ENCODE results near the gene CEP112. TPM values are rescaled to one million over a fixed set of nuclear protein-coding genes. Genes with fewer than 3 reads are reported as not detected.

Gene CEP112
- total RNA-seq, 1 donor from 2014 or later = 24.5 TPM

GRCh38 chr17:66021757-66022156 lies 170.2 kb downstream of the CEP112 start:
- peaks cover 25% of the 10 kb centered on the region for H3K9me3 Mint-ChIP-seq
- H3K27me3 Mint-ChIP-seq (ENCODE audit: low read depth) = no peaks in the 10 kb centered on the region
- no peak for TF ChIP-seq CTCF (conservative IDR thresholded peaks at IDR 0.05)
- no peaks in the 10 kb centered on the region for H3K4me1 Mint-ChIP-seq
- H3K36me3 Mint-ChIP-seq (ENCODE audit: low read depth) = peaks cover 37% of the 10 kb centered on the region
- DNase-seq (ENCODE audit: low read depth, low spot score) = no peak
- H3K4me3 Mint-ChIP-seq = no peak overlapping the region
- H3K27ac Mint-ChIP-seq (ENCODE audit: unreplicated experiment) = no peak overlapping the region

- Mint-ChIP-seq H3K27me3 (ENCODE audit: low read depth) (no peaks in the 10 kb centered on the region), H3K36me3 (ENCODE audit: low read depth) (peaks cover 17% of the 10 kb centered on the region), H3K9me3 (peaks cover 8% of the 10 kb centered on the region), H3K4me3 (no peak overlapping the region), H3K27ac (ENCODE audit: unreplicated experiment) (no peak overlapping the region), H3K4me1 (no peaks in the 10 kb centered on the region)
- TF ChIP-seq CTCF (conservative IDR thresholded peaks at IDR 0.05) = no peak
- no peak for DNase-seq (ENCODE audit: low read depth, low spot score)
These were observed 173.1 kb downstream of the CEP112 start for GRCh38 chr17:66018786-66019185.

GRCh38 chr17:66016231-66016630 lies 175.7 kb downstream of the CEP112 start:
- Mint-ChIP-seq H3K4me3 (no peak overlapping the region), H3K27me3 (ENCODE audit: low read depth) (no peaks in the 10 kb centered on the region), H3K27ac (ENCODE audit: unreplicated experiment) (no peak overlapping the region), H3K9me3 (peaks cover 4% of the 10 kb centered on the region), H3K36me3 (ENCODE audit: low read depth) (peaks cover 12% of the 10 kb centered on the region), H3K4me1 (no peaks in the 10 kb centered on the region)
- no peak for DNase-seq (ENCODE audit: low read depth, low spot score)
- no peak for TF ChIP-seq CTCF (conservative IDR thresholded peaks at IDR 0.05)

GRCh38 chr17:66008680-66009079 lies 183.3 kb downstream of the CEP112 start:
- H3K4me3 Mint-ChIP-seq = no peak overlapping the region
- no peak for DNase-seq (ENCODE audit: low read depth, low spot score)
- TF ChIP-seq CTCF (conservative IDR thresholded peaks at IDR 0.05) = no peak
- H3K4me1 Mint-ChIP-seq = no peaks in the 10 kb centered on the region
- H3K27me3 Mint-ChIP-seq (ENCODE audit: low read depth) = no peaks in the 10 kb centered on the region
- no peak overlapping the region for H3K27ac Mint-ChIP-seq (ENCODE audit: unreplicated experiment)
- peaks cover 25% of the 10 kb centered on the region for H3K36me3 Mint-ChIP-seq (ENCODE audit: low read depth)
- H3K9me3 Mint-ChIP-seq = peaks cover 14% of the 10 kb centered on the region

- Mint-ChIP-seq H3K4me3 (no peak overlapping the region), H3K27ac (ENCODE audit: unreplicated experiment) (no peak overlapping the region), H3K36me3 (ENCODE audit: low read depth) (peaks cover 26% of the 10 kb centered on the region), H3K9me3 (peaks cover 10% of the 10 kb centered on the region), H3K4me1 (no peaks in the 10 kb centered on the region), H3K27me3 (ENCODE audit: low read depth) (no peaks in the 10 kb centered on the region)
- no peak for DNase-seq (ENCODE audit: low read depth, low spot score)
- no peak for TF ChIP-seq CTCF (conservative IDR thresholded peaks at IDR 0.05)
These were observed 185.3 kb downstream of the CEP112 start for GRCh38 chr17:66006654-66007053.

GRCh38 chr17:66002812-66003211 lies 189.1 kb downstream of the CEP112 start:
- no peak for DNase-seq (ENCODE audit: low read depth, low spot score)
- Mint-ChIP-seq H3K9me3 (peaks cover 3% of the 10 kb centered on the region), H3K27ac (ENCODE audit: unreplicated experiment) (no peak overlapping the region), H3K4me1 (no peaks in the 10 kb centered on the region), H3K4me3 (no peak overlapping the region), H3K27me3 (ENCODE audit: low read depth) (no peaks in the 10 kb centered on the region), H3K36me3 (ENCODE audit: low read depth) (peaks cover 27% of the 10 kb centered on the region)
- no peak for TF ChIP-seq CTCF (conservative IDR thresholded peaks at IDR 0.05)

Measured in neural crest cell (in vitro differentiated cells).